HepG2 (cell line): ENCODE results near the gene CCDC57. TPM values are rescaled to one million over a fixed set of nuclear protein-coding genes. Genes with fewer than 3 reads are reported as not detected.
A peak's percentile ranks its signal among the peaks of the same experiment; 100 is the strongest.

ENCODE experiments used
- CEBPG ChIP-seq: IDR thresholded peaks from 2 replicates; pipeline ENCODE4 v1.6.1; 2016
- KMT2A ChIP-seq: sonication (generic); formaldehyde crosslinking; IDR thresholded peaks from 2 replicates; pipeline ENCODE4 v1.4.0; 2020; ENCODE audit warnings: missing genetic modification reagents
- LCORL ChIP-seq, 2 experiments: fragments of 450-650 bp in 1 of 2; sonication (generic) in 1 of 2; formaldehyde crosslinking in 1 of 2; IDR thresholded peaks; 2 replicates each; pipeline versions ENCODE4 v1.5.0 to v1.6.1; 2017 to 2020; ENCODE audit warnings: antibody characterized with exemption in 1 of 2, missing genetic modification reagents in 1 of 2
- PREB ChIP-seq: sonication (generic); formaldehyde crosslinking; IDR thresholded peaks from 2 replicates; pipeline ENCODE4 v1.4.0; 2020; ENCODE audit warnings: missing genetic modification reagents
- RAD21 ChIP-seq: fragments of 450-650 bp; formaldehyde crosslinking; IDR thresholded peaks from 2 replicates; pipeline ENCODE4 v1.5.0; 2020; ENCODE audit warnings: mild to moderate bottlenecking
- REXO4 ChIP-seq: sonication (generic); formaldehyde crosslinking; IDR thresholded peaks from 2 replicates; pipeline ENCODE4 v1.8.0; 2022; ENCODE audit warnings: missing genetic modification reagents, mild to moderate bottlenecking, borderline replicate concordance
- RXRA ChIP-seq: sonication (generic); formaldehyde crosslinking; IDR thresholded peaks from 2 replicates; pipeline ENCODE4 v1.5.1; 2020; ENCODE audit warnings: missing genetic modification reagents
- ZIK1 ChIP-seq: sonication (generic); formaldehyde crosslinking; IDR thresholded peaks from 2 replicates; pipeline ENCODE4 v1.5.0; 2020; ENCODE audit warnings: mild to moderate bottlenecking, low read depth, missing genetic modification reagents, borderline replicate concordance
- ZNF331 ChIP-seq: sonication (generic); formaldehyde crosslinking; IDR thresholded peaks from 2 replicates; pipeline ENCODE4 v1.4.0; 2020; ENCODE audit warnings: missing genetic modification reagents
- ZNF501 ChIP-seq: sonication (generic); formaldehyde crosslinking; IDR thresholded peaks from 2 replicates; pipeline ENCODE4 v1.5.1; 2020; ENCODE audit warnings: mild to moderate bottlenecking, moderate library complexity, missing genetic modification reagents
- ZNF619 ChIP-seq: sonication (generic); formaldehyde crosslinking; IDR thresholded peaks from 2 replicates; pipeline ENCODE4 v1.4.0; 2020; ENCODE audit warnings: mild to moderate bottlenecking, missing genetic modification reagents
- ZSCAN30 ChIP-seq: sonication (generic); formaldehyde crosslinking; IDR thresholded peaks from 2 replicates; pipeline ENCODE4 v1.5.0; 2020; ENCODE audit warnings: mild to moderate bottlenecking, missing genetic modification reagents
- ZZZ3 ChIP-seq: sonication (generic); formaldehyde crosslinking; IDR thresholded peaks from 2 replicates; pipeline ENCODE4 v1.4.0; 2020; ENCODE audit warnings: missing genetic modification reagents, mild to moderate bottlenecking, borderline replicate concordance
- polyA plus RNA-seq, 8 experiments: library from polyadenylated mRNA; depleted of rRNA in 3 of 8; stranded (reverse) in 7 of 8; unstranded in 1 of 8; fragments of >200 nt; fragmentation: Illumina TruSeq in 4 of 8; extraction: Trizol in 4 of 8; gene quantifications; 2 replicates each; pipeline versions ENCODE4 v1.2.1 to v1.2.3, GENCODE V29; 2011 to 2016; ENCODE audit warnings: low read depth in 4 of 8, missing spikeins in 1 of 8, mixed read lengths in 1 of 8; ENCODE audit not compliant: insufficient read depth in 1 of 8
- total RNA-seq, 5 experiments: library from RNA; depleted of rRNA; stranded (reverse); fragments of >200 nt; fragmentation: Illumina TruSeq; extraction: Trizol; gene quantifications; 2 replicates each; pipeline ENCODE4 v1.2.3, GENCODE V29; 2016; ENCODE audit warnings: low read depth in 1 of 5
- TF ChIP-seq, protein P1 (sequence below): sonication (generic); formaldehyde crosslinking; IDR thresholded peaks from 2 replicates; pipeline ENCODE4 v1.9.0; 2021; ENCODE audit warnings: missing genetic modification reagents, borderline replicate concordance

The CCDC57 gene
- total and polyA plus RNA-seq, 2 of the 13 experiments (the other 11 are each of a cell fraction or from before 2014, with no cell fraction given) = 59.3 to 59.9 TPM

DNA sequence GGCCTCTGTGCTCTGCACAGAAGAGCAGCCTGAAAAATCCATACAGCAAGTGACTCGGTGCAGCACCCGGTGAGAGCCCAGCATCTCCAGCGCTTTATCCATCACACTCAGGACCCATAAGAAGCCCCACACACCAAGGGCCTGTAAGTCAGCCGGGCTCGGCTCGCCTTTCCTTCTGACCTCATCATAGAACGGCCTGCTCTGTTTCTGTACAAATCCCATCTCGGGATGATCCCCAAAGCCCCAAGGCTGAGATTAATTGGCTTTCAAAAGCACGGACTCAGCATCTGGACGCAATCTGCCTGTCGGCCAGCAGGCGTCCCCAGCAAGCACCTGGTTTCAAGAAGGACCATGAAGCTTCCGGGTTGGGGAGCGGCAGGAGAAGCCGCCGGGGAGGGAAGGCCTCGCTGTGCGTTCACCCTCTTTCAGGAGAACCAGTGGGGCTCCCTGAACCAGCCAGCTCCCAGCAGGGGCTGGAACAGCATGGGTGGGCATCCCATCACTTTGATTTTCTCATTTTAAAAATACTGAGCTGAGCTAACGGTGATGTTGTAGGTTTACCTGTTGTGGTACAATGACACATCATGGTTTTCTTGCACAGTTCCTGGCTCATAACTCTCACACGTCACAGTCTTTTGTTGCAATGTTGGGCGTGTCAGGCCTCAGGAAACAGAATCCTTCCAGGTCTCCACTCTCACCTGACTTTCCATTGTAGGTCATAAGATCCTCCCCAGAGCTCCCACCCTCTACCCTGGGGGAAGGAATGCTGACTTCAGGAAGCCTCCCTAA is 6.7 kb downstream of the CCDC57 start (continued):
- TF ChIP-seq PREB (CRISPR knock-in tag) (0 out of 2 replicates have a peak, but pooled peaks have one; percentile 36), RAD21 (CRISPR knock-in tag) (peak; percentile 89), ZIK1 (CRISPR knock-in tag) (no peak), ZNF619 (CRISPR knock-in tag) (0 out of 2 replicates have a peak, but pooled peaks have one; percentile 41), ZSCAN30 (CRISPR knock-in tag) (no peak), ZNF501 (CRISPR knock-in tag) (peak; percentile 85; the same call in 1 of the 2 replicates), ZNF331 (CRISPR knock-in tag) (0 out of 2 replicates have a peak, but pooled peaks have one; percentile 57), LCORL (IDR thresholded peaks at IDR 0.05) (no peak), LCORL (CRISPR knock-in tag; IDR thresholded peaks at IDR 0.05) (peak; percentile 53; the same call in 1 of the 2 replicates), KMT2A (CRISPR knock-in tag) (peak; percentile 82), REXO4 (CRISPR knock-in tag) (no peak), RXRA (CRISPR knock-in tag) (0 out of 2 replicates have a peak, but pooled peaks have one; percentile 66), ZZZ3 (CRISPR knock-in tag) (no peak), CEBPG (CRISPR knock-in tag) (peak; percentile 56)
- TF ChIP-seq, protein P1, sequence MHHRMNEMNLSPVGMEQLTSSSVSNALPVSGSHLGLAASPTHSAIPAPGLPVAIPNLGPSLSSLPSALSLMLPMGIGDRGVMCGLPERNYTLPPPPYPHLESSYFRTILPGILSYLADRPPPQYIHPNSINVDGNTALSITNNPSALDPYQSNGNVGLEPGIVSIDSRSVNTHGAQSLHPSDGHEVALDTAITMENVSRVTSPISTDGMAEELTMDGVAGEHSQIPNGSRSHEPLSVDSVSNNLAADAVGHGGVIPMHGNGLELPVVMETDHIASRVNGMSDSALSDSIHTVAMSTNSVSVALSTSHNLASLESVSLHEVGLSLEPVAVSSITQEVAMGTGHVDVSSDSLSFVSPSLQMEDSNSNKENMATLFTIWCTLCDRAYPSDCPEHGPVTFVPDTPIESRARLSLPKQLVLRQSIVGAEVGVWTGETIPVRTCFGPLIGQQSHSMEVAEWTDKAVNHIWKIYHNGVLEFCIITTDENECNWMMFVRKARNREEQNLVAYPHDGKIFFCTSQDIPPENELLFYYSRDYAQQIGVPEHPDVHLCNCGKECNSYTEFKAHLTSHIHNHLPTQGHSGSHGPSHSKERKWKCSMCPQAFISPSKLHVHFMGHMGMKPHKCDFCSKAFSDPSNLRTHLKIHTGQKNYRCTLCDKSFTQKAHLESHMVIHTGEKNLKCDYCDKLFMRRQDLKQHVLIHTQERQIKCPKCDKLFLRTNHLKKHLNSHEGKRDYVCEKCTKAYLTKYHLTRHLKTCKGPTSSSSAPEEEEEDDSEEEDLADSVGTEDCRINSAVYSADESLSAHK = no peak
